Duodenal mucosa (tissue), 2 donors: ENCODE measurements around the gene LTB4R.

Experiments used
- H3K27ac ChIP-seq: one replicate; pipeline ENCODE4 v1.7.0; 2013; ENCODE audit warnings: low read depth, low read length
- H3K27me3 ChIP-seq, 2 donors: one replicate each; pipeline ENCODE4 v1.7.0; 2013; ENCODE audit warnings: low read length in 2 of 2, control low read depth in 1 of 2; ENCODE audit not compliant: insufficient read depth in 2 of 2, control insufficient read depth in 1 of 2
- H3K36me3 ChIP-seq, 2 donors: one replicate each; pipeline ENCODE4 v1.7.0; 2013; ENCODE audit warnings: low read length in 2 of 2, control low read depth in 1 of 2; ENCODE audit not compliant: insufficient read depth in 2 of 2, control insufficient read depth in 1 of 2
- H3K4me1 ChIP-seq, 2 donors: one replicate each; pipeline ENCODE4 v1.7.0; 2013; ENCODE audit warnings: low read length in 2 of 2, control low read depth in 1 of 2; ENCODE audit not compliant: insufficient read depth in 2 of 2, control insufficient read depth in 1 of 2
- H3K4me3 ChIP-seq, 2 donors: one replicate each; pipeline ENCODE4 v1.7.0; 2013; ENCODE audit warnings: low read length in 2 of 2, low read depth in 1 of 2
- H3K9ac ChIP-seq, 2 donors: one replicate each; pipeline ENCODE4 v1.7.0; 2013; ENCODE audit warnings: low read length in 2 of 2, low read depth in 1 of 2
- H3K9me3 ChIP-seq, 2 donors: one replicate each; pipeline ENCODE4 v1.7.0; 2013; ENCODE audit warnings: low read length in 2 of 2, control low read depth in 1 of 2; ENCODE audit not compliant: control insufficient read depth in 1 of 2

LTB4R gene

DNA sequence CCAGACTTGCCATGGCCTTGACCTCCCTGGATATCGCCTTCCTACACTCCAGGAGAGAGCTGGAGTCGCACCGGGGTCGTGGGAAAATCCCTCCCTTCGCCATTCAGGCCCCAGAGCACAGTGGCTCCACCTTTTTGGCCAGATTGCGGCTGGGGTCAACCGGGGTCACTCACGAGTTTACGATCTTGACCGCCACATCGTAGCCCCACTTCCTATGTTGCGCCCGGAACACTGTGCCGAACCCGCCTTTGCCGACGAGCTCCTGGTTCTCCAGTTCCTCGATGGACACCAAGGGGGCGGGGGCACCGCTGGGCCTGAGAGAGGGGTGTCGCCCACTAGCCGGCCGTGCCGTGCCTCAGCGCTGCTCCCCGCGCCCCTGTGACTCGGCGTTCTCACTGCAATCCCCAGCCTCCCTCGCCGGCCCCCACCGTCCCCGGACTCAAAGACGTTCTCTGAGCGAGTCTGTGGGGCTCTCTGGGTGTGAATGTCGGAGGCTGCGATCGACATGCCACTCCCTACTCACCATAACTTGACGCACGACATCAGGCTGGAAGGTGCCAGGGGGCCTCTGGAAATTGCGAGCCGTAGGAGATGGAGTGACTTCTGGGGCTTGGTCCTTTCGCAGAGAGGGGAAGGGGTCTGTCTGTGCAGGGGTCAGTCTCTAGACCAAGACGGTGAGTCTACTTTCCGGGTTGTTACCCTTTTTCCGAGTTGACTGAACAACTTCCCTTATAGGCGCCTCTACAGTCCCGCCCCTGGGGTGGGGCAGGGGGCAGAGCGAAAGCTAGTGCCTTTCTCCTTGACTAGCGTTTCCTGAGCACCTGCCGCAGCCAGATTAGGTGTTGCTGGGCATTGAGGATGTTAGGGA is 28.2 kb downstream of the LTB4R start, which contains the start of gene RIPK3:
TSS of gene RIPK3 (minus strand) at position 708 of the 868 bp plus-strand sequence. CDS start at position 543, 165 bp downstream.
- peak within 1 kb of the TSS; percentile 88 to 90 for H3K9ac ChIP-seq
- H3K4me1 ChIP-seq, result peaks cover 26 to 28% of the 10 kb centered on the region in 2 donors
- H3K9me3 ChIP-seq, result no peaks in the 10 kb centered on the region
- H3K27me3 ChIP-seq, result peaks cover 8 to 16% of the 10 kb centered on the region in 2 donors
- H3K4me3 ChIP-seq, result peak within 1 kb of the TSS; percentile 88 to 95
- peaks cover 7 to 25% of the 10 kb centered on the region in 2 donors for H3K36me3 ChIP-seq
- peak within 1 kb of the TSS; percentile 60 for H3K27ac ChIP-seq

DNA sequence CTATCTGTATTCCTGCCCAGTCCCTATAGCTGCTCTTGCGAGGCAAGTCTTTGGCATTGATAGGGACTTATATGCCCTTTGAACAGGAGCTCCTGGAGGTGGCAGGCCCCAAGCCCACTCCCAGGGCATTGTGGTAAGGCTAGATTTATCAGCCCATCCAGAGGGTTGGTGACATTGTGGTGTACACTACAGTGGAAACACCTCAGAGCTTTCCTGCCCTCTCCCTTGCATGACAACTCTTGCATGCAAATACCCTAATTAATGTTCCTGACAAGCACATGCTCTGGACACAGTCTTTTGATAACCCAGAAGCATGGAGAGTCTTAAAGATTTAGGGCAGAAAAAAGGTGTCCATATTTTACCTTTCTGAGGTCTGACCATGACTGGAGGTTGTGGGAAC is 29.3 kb downstream of the LTB4R start:
- Histone ChIP-seq H3K27me3 (peaks cover 0 to 5% of the 10 kb centered on the region in 2 donors), H3K36me3 (peaks cover 7 to 25% of the 10 kb centered on the region in 2 donors), H3K4me3 (no peak overlapping the region), H3K27ac (no peak overlapping the region), H3K9ac (no peak overlapping the region), H3K4me1 (peaks cover 21 to 22% of the 10 kb centered on the region in 2 donors), H3K9me3 (no peaks in the 10 kb centered on the region)

GRCh38 chr14:24342889-24343288 is 31.6 kb downstream of the LTB4R start:
- H3K36me3 ChIP-seq, result peaks cover 2 to 4% of the 10 kb centered on the region in 2 donors
- no peaks in the 10 kb centered on the region for H3K27me3 ChIP-seq
- H3K4me3 ChIP-seq, result no peak overlapping the region
- no peak overlapping the region for H3K27ac ChIP-seq
- H3K9me3 ChIP-seq, result no peaks in the 10 kb centered on the region
- H3K4me1 ChIP-seq, result peaks cover 30% of the 10 kb centered on the region in 2 donors
- no peak overlapping the region for H3K9ac ChIP-seq

- Histone ChIP-seq H3K9ac (no peak overlapping the region), H3K9me3 (no peaks in the 10 kb centered on the region), H3K27me3 (no peaks in the 10 kb centered on the region), H3K27ac (no peak overlapping the region), H3K4me3 (no peak overlapping the region), H3K36me3 (no peaks in the 10 kb centered on the region), H3K4me1 (peaks cover 19 to 20% of the 10 kb centered on the region in 2 donors)
Observed at GRCh38 chr14:24343795-24344660, 32.7 kb downstream of the LTB4R start.

GRCh38 chr14:24347134-24347533 is 35.8 kb downstream of the LTB4R start:
- Histone ChIP-seq H3K36me3 (no peaks in the 10 kb centered on the region), H3K4me1 (peaks cover 12 to 17% of the 10 kb centered on the region in 2 donors), H3K27me3 (peaks cover 0 to 4% of the 10 kb centered on the region in 2 donors), H3K27ac (no peak overlapping the region), H3K9me3 (no peaks in the 10 kb centered on the region), H3K9ac (no peak overlapping the region), H3K4me3 (no peak overlapping the region)

DNA sequence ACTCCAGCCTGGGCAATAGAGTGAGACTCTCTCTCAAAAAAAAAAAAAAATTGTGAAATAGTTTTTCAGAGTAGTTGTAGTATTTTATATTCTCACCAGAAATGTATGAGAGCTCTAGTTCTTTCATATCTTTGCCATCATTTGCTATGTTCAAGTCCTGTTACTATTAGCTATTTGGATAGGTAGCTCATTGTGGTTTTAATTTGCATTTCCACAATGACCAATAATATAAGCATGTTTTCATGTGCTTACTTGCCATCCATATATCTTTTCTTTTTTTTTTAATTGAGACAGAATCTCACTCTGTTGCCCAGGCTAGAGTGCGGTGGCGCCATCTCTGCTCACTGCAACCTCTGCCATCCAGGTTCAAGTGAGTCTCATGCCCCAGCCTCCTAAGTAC is 36.9 kb downstream of the LTB4R start:
- Histone ChIP-seq H3K4me3 (no peak overlapping the region), H3K9me3 (no peaks in the 10 kb centered on the region), H3K36me3 (no peaks in the 10 kb centered on the region), H3K4me1 (peaks cover 12 to 17% of the 10 kb centered on the region in 2 donors), H3K27me3 (peaks cover 0 to 4% of the 10 kb centered on the region in 2 donors), H3K27ac (no peak overlapping the region), H3K9ac (no peak overlapping the region)

DNA sequence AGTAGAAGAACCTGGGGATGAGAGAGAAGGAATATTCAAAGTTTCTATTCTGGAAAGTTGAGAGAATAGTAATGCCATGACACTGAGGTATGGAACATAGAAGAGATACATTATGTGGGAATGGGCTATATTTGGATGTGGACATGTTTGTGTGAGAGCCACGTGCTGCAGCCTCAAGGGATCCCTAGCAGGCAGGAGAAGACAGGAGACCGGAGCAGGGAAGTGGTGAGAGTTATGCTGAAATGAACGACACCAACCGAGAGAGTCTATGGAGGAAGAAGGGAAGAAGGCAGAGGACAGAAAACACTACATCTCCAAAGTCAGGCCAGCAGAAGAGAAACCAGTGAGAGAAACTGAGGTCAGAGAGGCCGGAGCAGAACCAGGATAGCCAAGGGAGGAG is 38.4 kb downstream of the LTB4R start:
- no peak overlapping the region for H3K4me3 ChIP-seq
- H3K27ac ChIP-seq, result no peak overlapping the region
- no peak overlapping the region for H3K9ac ChIP-seq
- H3K4me1 ChIP-seq, result peaks cover 15 to 18% of the 10 kb centered on the region in 2 donors
- peaks cover 0 to 4% of the 10 kb centered on the region in 2 donors for H3K27me3 ChIP-seq
- no peaks in the 10 kb centered on the region for H3K9me3 ChIP-seq
- no peaks in the 10 kb centered on the region for H3K36me3 ChIP-seq

DNA sequence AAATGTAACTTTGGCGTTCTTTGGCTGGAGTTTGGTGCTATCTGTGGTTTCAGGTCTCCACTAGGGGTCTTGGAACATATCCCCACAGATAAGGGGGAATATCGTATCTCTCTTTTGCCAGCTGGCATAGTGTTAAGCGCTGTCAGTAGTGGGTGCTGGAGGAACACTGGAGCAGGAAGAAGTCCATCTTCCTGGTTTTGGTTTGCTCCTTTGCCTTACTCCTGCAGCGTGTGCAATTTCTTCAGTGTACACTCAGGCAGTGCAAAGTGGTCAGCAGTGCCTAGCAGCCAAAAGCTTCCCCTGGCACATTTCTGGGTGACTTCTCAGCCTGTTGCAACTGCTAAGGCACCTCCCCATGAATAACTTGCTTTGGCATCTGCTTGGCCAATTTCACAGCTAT is 40.2 kb downstream of the LTB4R start:
- Histone ChIP-seq H3K4me1 (peaks cover 15 to 18% of the 10 kb centered on the region in 2 donors), H3K9me3 (no peaks in the 10 kb centered on the region), H3K4me3 (no peak overlapping the region), H3K9ac (no peak overlapping the region), H3K36me3 (no peaks in the 10 kb centered on the region), H3K27ac (no peak overlapping the region), H3K27me3 (peaks cover 0 to 4% of the 10 kb centered on the region in 2 donors)

GRCh38 chr14:24353559-24354481 is 42.5 kb downstream of the LTB4R start:
- Histone ChIP-seq H3K9ac (no peak overlapping the region), H3K9me3 (no peaks in the 10 kb centered on the region), H3K4me1 (peaks cover 6 to 9% of the 10 kb centered on the region in 2 donors), H3K36me3 (no peaks in the 10 kb centered on the region), H3K27ac (no peak overlapping the region), H3K27me3 (peaks cover 0 to 4% of the 10 kb centered on the region in 2 donors), H3K4me3 (no peak overlapping the region)
